Measurements from ENCODE around the gene PANK4.

Gene PANK4

DNA sequence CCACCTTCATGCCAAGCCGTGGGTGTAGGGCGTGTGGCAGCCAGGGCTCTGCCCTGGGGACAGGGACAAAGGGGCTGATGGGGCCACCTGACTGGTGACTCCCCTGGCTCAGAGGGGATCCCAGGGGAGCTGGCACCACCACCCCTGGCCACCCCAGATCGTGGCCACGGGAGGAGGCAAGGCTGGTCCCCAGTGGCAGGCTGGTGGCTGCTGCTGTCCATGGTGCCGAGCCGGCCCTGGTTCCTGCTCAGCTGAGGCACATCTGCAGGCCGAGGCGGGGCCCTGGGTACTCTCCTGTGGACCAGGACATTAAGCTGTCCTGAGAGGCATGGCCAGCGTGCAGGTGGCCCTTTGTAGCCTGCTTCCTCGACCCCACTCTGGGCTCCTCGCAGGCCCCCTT lies 43.8 kb downstream of the PANK4 start:
- no peak overlapping the region for H3K23ac ChIP-seq (ENCODE audit: low read length)
- no peak overlapping the region for H3K56ac ChIP-seq (ENCODE audit: low read length)
- H3K9ac ChIP-seq (ENCODE audit: low read length), result no peak overlapping the region
- no CpG with 5 or more reads among the region's 11 CpGs for WGBS (ENCODE audit: extremely low coverage, insufficient coverage, low lambda C conversion rate)
- no peak overlapping the region for H2BK5ac ChIP-seq (ENCODE audit: low read length)
- no peak overlapping the region for H4K5ac ChIP-seq (ENCODE audit: low read length)
- H4K8ac ChIP-seq (ENCODE audit: low read depth, low read length), result no peak overlapping the region
- H3K79me2 ChIP-seq (ENCODE audit: control insufficient read depth, insufficient read depth, low read length), result no peaks in the 10 kb centered on the region
- H3K18ac ChIP-seq (ENCODE audit: low read length), result no peak overlapping the region
- no peak overlapping the region for H3K4ac ChIP-seq (ENCODE audit: low read depth, low read length)
- H3K4me3 ChIP-seq (ENCODE audit: low read length), result no peak overlapping the region
- H2AK5ac ChIP-seq (ENCODE audit: low read length), result no peak overlapping the region
- H2BK120ac ChIP-seq (ENCODE audit: low read depth, low read length), result no peak overlapping the region
- no peak for DNase-seq
- H3K27ac ChIP-seq (ENCODE audit: low read depth, low read length), result no peak overlapping the region
- no peaks in the 10 kb centered on the region for H3K4me1 ChIP-seq (ENCODE audit: control insufficient read depth, low read depth, low read length)
- no peak overlapping the region for H3K4me2 ChIP-seq (ENCODE audit: low read length)
- no peaks in the 10 kb centered on the region for H3K79me1 ChIP-seq (ENCODE audit: low read length)
- no peaks in the 10 kb centered on the region for H3K27me3 ChIP-seq (ENCODE audit: insufficient read depth, low read length, poor library complexity)
- no peak overlapping the region for H2BK15ac ChIP-seq (replicated peaks; ENCODE audit: low read depth)
- H3K36me3 ChIP-seq (ENCODE audit: control insufficient read depth, insufficient read depth, low read length), result no peaks in the 10 kb centered on the region

DNA sequence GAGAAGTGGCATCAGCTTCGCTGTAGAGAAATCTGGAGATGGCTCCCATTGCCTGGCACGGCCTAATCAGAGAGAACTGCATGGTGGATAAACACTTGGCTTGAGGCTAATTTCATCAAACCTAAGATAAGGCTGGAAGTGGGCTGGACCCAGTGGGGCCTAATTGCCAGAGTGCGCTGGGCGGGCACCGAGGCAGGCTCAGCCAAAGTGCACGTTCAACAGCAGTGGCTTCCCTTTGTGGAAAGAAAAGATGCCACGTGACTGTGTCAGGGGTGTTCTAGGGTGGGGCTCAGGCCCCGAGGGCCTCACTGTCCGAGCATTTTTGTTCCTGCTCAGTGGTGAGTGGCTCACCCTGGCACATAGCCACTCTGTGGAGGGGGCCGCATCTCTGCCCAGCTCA lies 44.5 kb downstream of the PANK4 start:
- no peaks in the 10 kb centered on the region for H3K79me2 ChIP-seq (ENCODE audit: control insufficient read depth, insufficient read depth, low read length)
- H2BK120ac ChIP-seq (ENCODE audit: low read depth, low read length), result no peak overlapping the region
- no peaks in the 10 kb centered on the region for H3K27me3 ChIP-seq (ENCODE audit: insufficient read depth, low read length, poor library complexity)
- no peaks in the 10 kb centered on the region for H3K4me1 ChIP-seq (ENCODE audit: control insufficient read depth, low read depth, low read length)
- no peak overlapping the region for H3K4me3 ChIP-seq (ENCODE audit: low read length)
- H3K9ac ChIP-seq (ENCODE audit: low read length), result no peak overlapping the region
- H2BK15ac ChIP-seq (replicated peaks; ENCODE audit: low read depth), result no peak overlapping the region
- H3K23ac ChIP-seq (ENCODE audit: low read length), result no peak overlapping the region
- H3K79me1 ChIP-seq (ENCODE audit: low read length), result no peaks in the 10 kb centered on the region
- no peak overlapping the region for H4K5ac ChIP-seq (ENCODE audit: low read length)
- WGBS (ENCODE audit: extremely low coverage, insufficient coverage, low lambda C conversion rate), result no CpG with 5 or more reads among the region's 10 CpGs
- no peak overlapping the region for H3K4ac ChIP-seq (ENCODE audit: low read depth, low read length)
- no peak overlapping the region for H2BK5ac ChIP-seq (ENCODE audit: low read length)
- H3K4me2 ChIP-seq (ENCODE audit: low read length), result no peak overlapping the region
- H2AK5ac ChIP-seq (ENCODE audit: low read length), result no peak overlapping the region
- H3K36me3 ChIP-seq (ENCODE audit: control insufficient read depth, insufficient read depth, low read length), result no peaks in the 10 kb centered on the region
- H3K18ac ChIP-seq (ENCODE audit: low read length), result no peak overlapping the region
- no peak overlapping the region for H3K56ac ChIP-seq (ENCODE audit: low read length)
- no peak overlapping the region for H4K8ac ChIP-seq (ENCODE audit: low read depth, low read length)
- no peak for DNase-seq
- no peak overlapping the region for H3K27ac ChIP-seq (ENCODE audit: low read depth, low read length)

DNA sequence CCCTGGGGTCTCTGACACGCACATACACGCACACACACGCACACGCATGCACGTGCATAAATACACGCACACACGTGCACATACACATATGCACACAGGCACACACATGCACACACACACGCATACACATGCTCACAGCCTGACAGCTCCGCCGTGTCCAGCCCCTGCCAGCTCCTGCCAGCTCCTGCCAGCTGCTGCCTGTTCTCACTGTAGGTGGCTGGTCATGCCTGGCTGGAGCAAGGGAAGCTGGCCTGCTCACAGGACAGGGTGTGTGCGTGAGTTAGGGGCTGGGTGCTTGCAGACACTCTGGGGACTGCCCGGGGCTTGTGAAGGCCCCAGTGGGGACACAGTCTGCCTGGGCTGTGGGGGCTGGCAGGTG lies 45.4 kb downstream of the PANK4 start:
- H3K4me2 ChIP-seq (ENCODE audit: low read length), result no peak overlapping the region
- H3K27me3 ChIP-seq (ENCODE audit: insufficient read depth, low read length, poor library complexity), result no peaks in the 10 kb centered on the region
- no peak overlapping the region for H3K4me3 ChIP-seq (ENCODE audit: low read length)
- H3K18ac ChIP-seq (ENCODE audit: low read length), result no peak overlapping the region
- no peak overlapping the region for H3K9ac ChIP-seq (ENCODE audit: low read length)
- H4K8ac ChIP-seq (ENCODE audit: low read depth, low read length), result no peak overlapping the region
- H3K56ac ChIP-seq (ENCODE audit: low read length), result no peak overlapping the region
- no peaks in the 10 kb centered on the region for H3K79me2 ChIP-seq (ENCODE audit: control insufficient read depth, insufficient read depth, low read length)
- H3K36me3 ChIP-seq (ENCODE audit: control insufficient read depth, insufficient read depth, low read length), result no peaks in the 10 kb centered on the region
- H3K23ac ChIP-seq (ENCODE audit: low read length), result no peak overlapping the region
- no peak overlapping the region for H2AK5ac ChIP-seq (ENCODE audit: low read length)
- H3K27ac ChIP-seq (ENCODE audit: low read depth, low read length), result no peak overlapping the region
- DNase-seq, result no peak
- WGBS (ENCODE audit: extremely low coverage, insufficient coverage, low lambda C conversion rate), result no CpG with 5 or more reads among the region's 12 CpGs
- no peak overlapping the region for H2BK120ac ChIP-seq (ENCODE audit: low read depth, low read length)
- H2BK15ac ChIP-seq (replicated peaks; ENCODE audit: low read depth), result no peak overlapping the region
- no peak overlapping the region for H2BK5ac ChIP-seq (ENCODE audit: low read length)
- no peak overlapping the region for H3K4ac ChIP-seq (ENCODE audit: low read depth, low read length)
- no peaks in the 10 kb centered on the region for H3K4me1 ChIP-seq (ENCODE audit: control insufficient read depth, low read depth, low read length)
- H3K79me1 ChIP-seq (ENCODE audit: low read length), result no peaks in the 10 kb centered on the region
- no peak overlapping the region for H4K5ac ChIP-seq (ENCODE audit: low read length)

DNA sequence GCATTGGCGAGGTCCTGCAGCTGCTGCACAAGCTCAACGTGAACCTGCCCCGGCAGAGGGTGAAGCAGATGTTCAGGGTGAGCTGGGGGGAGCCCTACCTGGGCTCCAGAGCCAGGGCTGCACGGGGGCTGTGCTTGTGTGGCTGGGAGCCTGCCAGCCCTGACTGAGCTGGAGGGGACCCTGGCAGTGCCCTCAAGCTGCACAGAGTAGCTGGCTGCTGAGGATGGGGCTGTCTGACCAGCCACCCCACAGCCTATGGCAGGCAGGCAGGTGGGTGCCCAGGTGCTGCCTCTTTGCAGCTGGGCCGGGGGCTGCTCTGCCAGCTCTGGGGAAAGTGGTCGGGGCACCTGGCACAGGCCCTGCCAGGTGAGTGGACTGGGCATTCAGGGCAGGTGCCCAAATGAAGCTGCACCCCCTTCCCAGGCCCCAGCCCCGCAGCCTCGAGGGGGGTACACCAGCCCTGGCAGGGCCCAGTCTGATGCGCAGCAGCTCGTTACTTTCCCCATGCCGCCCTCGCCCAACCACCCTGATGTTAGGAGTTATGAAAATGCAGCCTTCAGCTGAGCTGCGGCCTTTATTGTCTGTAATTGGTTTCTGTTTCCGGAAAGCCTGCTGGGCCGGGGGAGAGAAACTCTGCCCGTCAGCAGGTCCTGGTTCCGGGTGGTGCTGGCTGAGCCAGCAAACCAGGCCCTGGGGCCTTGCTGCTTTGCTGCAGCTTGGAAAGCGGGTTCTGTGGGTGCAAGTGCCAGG lies 46.0 kb downstream of the PANK4 start:
- H3K18ac ChIP-seq (ENCODE audit: low read length), result no peak overlapping the region
- H3K4me2 ChIP-seq (ENCODE audit: low read length), result no peak overlapping the region
- H3K9ac ChIP-seq (ENCODE audit: low read length), result no peak overlapping the region
- no peak overlapping the region for H4K5ac ChIP-seq (ENCODE audit: low read length)
- no peak overlapping the region for H3K27ac ChIP-seq (ENCODE audit: low read depth, low read length)
- no peaks in the 10 kb centered on the region for H3K36me3 ChIP-seq (ENCODE audit: control insufficient read depth, insufficient read depth, low read length)
- no peak overlapping the region for H3K4ac ChIP-seq (ENCODE audit: low read depth, low read length)
- DNase-seq, result no peak
- no peak overlapping the region for H2BK5ac ChIP-seq (ENCODE audit: low read length)
- no peaks in the 10 kb centered on the region for H3K27me3 ChIP-seq (ENCODE audit: insufficient read depth, low read length, poor library complexity)
- no peaks in the 10 kb centered on the region for H3K79me2 ChIP-seq (ENCODE audit: control insufficient read depth, insufficient read depth, low read length)
- no peaks in the 10 kb centered on the region for H3K79me1 ChIP-seq (ENCODE audit: low read length)
- H2BK15ac ChIP-seq (replicated peaks; ENCODE audit: low read depth), result no peak overlapping the region
- WGBS (ENCODE audit: extremely low coverage, insufficient coverage, low lambda C conversion rate), result no CpG with 5 or more reads among the region's 18 CpGs
- H2AK5ac ChIP-seq (ENCODE audit: low read length), result no peak overlapping the region
- H2BK120ac ChIP-seq (ENCODE audit: low read depth, low read length), result no peak overlapping the region
- no peak overlapping the region for H4K8ac ChIP-seq (ENCODE audit: low read depth, low read length)
- no peak overlapping the region for H3K56ac ChIP-seq (ENCODE audit: low read length)
- no peak overlapping the region for H3K23ac ChIP-seq (ENCODE audit: low read length)
- H3K4me1 ChIP-seq (ENCODE audit: control insufficient read depth, low read depth, low read length), result no peaks in the 10 kb centered on the region
- H3K4me3 ChIP-seq (ENCODE audit: low read length), result no peak overlapping the region

- Histone ChIP-seq H3K79me2 (ENCODE audit: control insufficient read depth, insufficient read depth, low read length) (no peaks in the 10 kb centered on the region), H3K79me1 (ENCODE audit: low read length) (no peaks in the 10 kb centered on the region), H3K36me3 (ENCODE audit: control insufficient read depth, insufficient read depth, low read length) (no peaks in the 10 kb centered on the region), H4K5ac (ENCODE audit: low read length) (no peak overlapping the region), H2BK5ac (ENCODE audit: low read length) (no peak overlapping the region), H3K23ac (ENCODE audit: low read length) (no peak overlapping the region), H2BK120ac (ENCODE audit: low read depth, low read length) (no peak overlapping the region), H3K4ac (ENCODE audit: low read depth, low read length) (no peak overlapping the region), H4K8ac (ENCODE audit: low read depth, low read length) (no peak overlapping the region), H3K4me3 (ENCODE audit: low read length) (no peak overlapping the region), H3K18ac (ENCODE audit: low read length) (no peak overlapping the region), H3K27ac (ENCODE audit: low read depth, low read length) (no peak overlapping the region), H2AK5ac (ENCODE audit: low read length) (no peak overlapping the region), H3K4me2 (ENCODE audit: low read length) (no peak overlapping the region), H3K9ac (ENCODE audit: low read length) (no peak overlapping the region), H3K56ac (ENCODE audit: low read length) (no peak overlapping the region), H2BK15ac (replicated peaks; ENCODE audit: low read depth) (no peak overlapping the region), H3K4me1 (ENCODE audit: control insufficient read depth, low read depth, low read length) (no peaks in the 10 kb centered on the region), H3K27me3 (ENCODE audit: insufficient read depth, low read length, poor library complexity) (no peaks in the 10 kb centered on the region)
- no CpG with 5 or more reads among the region's 28 CpGs for WGBS (ENCODE audit: extremely low coverage, insufficient coverage, low lambda C conversion rate)
- DNase-seq, result no peak
Observed at GRCh38 chr1:2479618-2480017, 46.8 kb downstream of the PANK4 start.

GRCh38 chr1:2479186-2479585 lies 47.2 kb downstream of the PANK4 start:
- H2BK120ac ChIP-seq (ENCODE audit: low read depth, low read length), result no peak overlapping the region
- no peak overlapping the region for H3K4me3 ChIP-seq (ENCODE audit: low read length)
- no peak overlapping the region for H3K9ac ChIP-seq (ENCODE audit: low read length)
- H3K36me3 ChIP-seq (ENCODE audit: control insufficient read depth, insufficient read depth, low read length), result no peaks in the 10 kb centered on the region
- H2AK5ac ChIP-seq (ENCODE audit: low read length), result no peak overlapping the region
- H3K56ac ChIP-seq (ENCODE audit: low read length), result no peak overlapping the region
- no CpG with 5 or more reads among the region's 20 CpGs for WGBS (ENCODE audit: extremely low coverage, insufficient coverage, low lambda C conversion rate)
- no peak overlapping the region for H3K18ac ChIP-seq (ENCODE audit: low read length)
- no peak overlapping the region for H3K4ac ChIP-seq (ENCODE audit: low read depth, low read length)
- H4K8ac ChIP-seq (ENCODE audit: low read depth, low read length), result no peak overlapping the region
- no peak overlapping the region for H3K23ac ChIP-seq (ENCODE audit: low read length)
- H3K79me2 ChIP-seq (ENCODE audit: control insufficient read depth, insufficient read depth, low read length), result no peaks in the 10 kb centered on the region
- no peak overlapping the region for H4K5ac ChIP-seq (ENCODE audit: low read length)
- H3K4me2 ChIP-seq (ENCODE audit: low read length), result no peak overlapping the region
- DNase-seq, result no peak
- no peak overlapping the region for H2BK5ac ChIP-seq (ENCODE audit: low read length)
- H3K4me1 ChIP-seq (ENCODE audit: control insufficient read depth, low read depth, low read length), result no peaks in the 10 kb centered on the region
- no peaks in the 10 kb centered on the region for H3K79me1 ChIP-seq (ENCODE audit: low read length)
- no peak overlapping the region for H3K27ac ChIP-seq (ENCODE audit: low read depth, low read length)
- H3K27me3 ChIP-seq (ENCODE audit: insufficient read depth, low read length, poor library complexity), result no peaks in the 10 kb centered on the region
- no peak overlapping the region for H2BK15ac ChIP-seq (replicated peaks; ENCODE audit: low read depth)

Measured in mesendoderm (in vitro differentiated cells).